Neutrophil (primary cell): ENCODE measurements around the gene SMIM13.
"Not testable (repeated sequence)": the region's sequence is repeated elsewhere in the genome, so short reads cannot be mapped to it uniquely, and the experiment has no call there.

Experiments
- H3K27ac ChIP-seq: fragments of 200-600 bp; sonication (generic); 2 replicates; pipeline ENCODE4 v1.5.1; 2016; ENCODE audit warnings: mild to moderate bottlenecking, moderate library complexity
- H3K27me3 ChIP-seq: fragments of 200-600 bp; sonication (generic); 2 replicates; pipeline ENCODE4 v1.6.0; 2016; ENCODE audit warnings: mild to moderate bottlenecking
- H3K36me3 ChIP-seq: fragments of 200-600 bp; sonication (generic); 2 replicates; pipeline ENCODE4 v1.5.1; 2017
- H3K4me1 ChIP-seq, 2 experiments: fragments of 200-600 bp in 1 of 2; sonication (generic) in 1 of 2; 1 replicate in 1 of 2; 2 replicates in 1 of 2; pipeline versions ENCODE4 v1.5.1 to v1.6.1; 2013 to 2016; ENCODE audit warnings: low read depth in 1 of 2, low read length in 1 of 2, mild to moderate bottlenecking in 1 of 2, moderate library complexity in 1 of 2; ENCODE audit not compliant: control insufficient read depth in 1 of 2, insufficient read depth in 1 of 2
- H3K4me3 ChIP-seq, 2 experiments: fragments of 200-600 bp in 1 of 2; sonication (generic) in 1 of 2; 1 replicate in 1 of 2; 2 replicates in 1 of 2; pipeline ENCODE4 v1.5.1; 2013 to 2016; ENCODE audit warnings: low read depth in 1 of 2, low read length in 1 of 2, mild to moderate bottlenecking in 1 of 2, moderate library complexity in 1 of 2
- H3K9me3 ChIP-seq: fragments of 200-600 bp; sonication (generic); 2 replicates; pipeline ENCODE4 v1.5.1; 2016
- TF ChIP-seq, protein P1 (sequence below): fragments of 200-600 bp; sonication (generic); IDR thresholded peaks from 2 replicates; pipeline ENCODE4 v1.5.1; 2016; ENCODE audit warnings: antibody characterized with exemption

Gene SMIM13

DNA sequence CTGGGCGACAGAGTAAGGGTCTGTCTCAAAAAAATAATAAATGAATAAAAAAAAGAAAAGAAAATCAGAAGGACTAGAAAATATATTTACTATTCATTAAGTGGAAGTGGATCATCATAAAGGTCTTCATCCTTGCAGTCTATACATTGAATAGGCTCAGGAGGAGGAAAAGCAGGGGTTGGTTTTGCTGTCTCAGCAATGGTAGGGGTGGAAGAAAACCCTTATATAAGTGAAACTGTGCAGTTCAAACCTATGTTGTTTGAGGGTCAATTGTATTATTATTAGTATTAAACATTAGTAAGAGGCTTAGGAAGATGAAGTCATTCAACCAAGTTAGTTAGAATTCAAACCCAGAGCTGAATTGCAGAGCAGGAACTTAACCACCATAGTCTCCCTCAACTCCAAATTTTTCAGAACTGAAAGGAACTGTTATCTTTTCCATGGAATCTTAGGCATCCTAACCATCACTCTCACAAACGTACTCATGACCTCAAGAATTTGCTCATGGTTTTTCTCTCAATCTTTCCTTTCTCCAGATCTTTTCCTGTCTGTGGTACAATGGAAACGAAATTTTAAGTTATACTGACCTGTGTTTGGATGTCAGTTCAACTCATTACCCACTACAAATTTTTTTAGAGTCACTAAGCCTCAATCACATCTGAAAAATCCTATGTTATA lies 7.7 kb upstream of the SMIM13 start:
- no peak overlapping the region for H3K4me3 ChIP-seq
- H3K4me1 ChIP-seq, result no peaks in the 10 kb centered on the region
- H3K27ac ChIP-seq, result no peak overlapping the region
- H3K27me3 ChIP-seq, result no peaks in the 10 kb centered on the region
- TF ChIP-seq, protein P1, sequence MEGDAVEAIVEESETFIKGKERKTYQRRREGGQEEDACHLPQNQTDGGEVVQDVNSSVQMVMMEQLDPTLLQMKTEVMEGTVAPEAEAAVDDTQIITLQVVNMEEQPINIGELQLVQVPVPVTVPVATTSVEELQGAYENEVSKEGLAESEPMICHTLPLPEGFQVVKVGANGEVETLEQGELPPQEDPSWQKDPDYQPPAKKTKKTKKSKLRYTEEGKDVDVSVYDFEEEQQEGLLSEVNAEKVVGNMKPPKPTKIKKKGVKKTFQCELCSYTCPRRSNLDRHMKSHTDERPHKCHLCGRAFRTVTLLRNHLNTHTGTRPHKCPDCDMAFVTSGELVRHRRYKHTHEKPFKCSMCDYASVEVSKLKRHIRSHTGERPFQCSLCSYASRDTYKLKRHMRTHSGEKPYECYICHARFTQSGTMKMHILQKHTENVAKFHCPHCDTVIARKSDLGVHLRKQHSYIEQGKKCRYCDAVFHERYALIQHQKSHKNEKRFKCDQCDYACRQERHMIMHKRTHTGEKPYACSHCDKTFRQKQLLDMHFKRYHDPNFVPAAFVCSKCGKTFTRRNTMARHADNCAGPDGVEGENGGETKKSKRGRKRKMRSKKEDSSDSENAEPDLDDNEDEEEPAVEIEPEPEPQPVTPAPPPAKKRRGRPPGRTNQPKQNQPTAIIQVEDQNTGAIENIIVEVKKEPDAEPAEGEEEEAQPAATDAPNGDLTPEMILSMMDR, result no peak
- no peaks in the 10 kb centered on the region for H3K9me3 ChIP-seq
- no peaks in the 10 kb centered on the region for H3K36me3 ChIP-seq

DNA sequence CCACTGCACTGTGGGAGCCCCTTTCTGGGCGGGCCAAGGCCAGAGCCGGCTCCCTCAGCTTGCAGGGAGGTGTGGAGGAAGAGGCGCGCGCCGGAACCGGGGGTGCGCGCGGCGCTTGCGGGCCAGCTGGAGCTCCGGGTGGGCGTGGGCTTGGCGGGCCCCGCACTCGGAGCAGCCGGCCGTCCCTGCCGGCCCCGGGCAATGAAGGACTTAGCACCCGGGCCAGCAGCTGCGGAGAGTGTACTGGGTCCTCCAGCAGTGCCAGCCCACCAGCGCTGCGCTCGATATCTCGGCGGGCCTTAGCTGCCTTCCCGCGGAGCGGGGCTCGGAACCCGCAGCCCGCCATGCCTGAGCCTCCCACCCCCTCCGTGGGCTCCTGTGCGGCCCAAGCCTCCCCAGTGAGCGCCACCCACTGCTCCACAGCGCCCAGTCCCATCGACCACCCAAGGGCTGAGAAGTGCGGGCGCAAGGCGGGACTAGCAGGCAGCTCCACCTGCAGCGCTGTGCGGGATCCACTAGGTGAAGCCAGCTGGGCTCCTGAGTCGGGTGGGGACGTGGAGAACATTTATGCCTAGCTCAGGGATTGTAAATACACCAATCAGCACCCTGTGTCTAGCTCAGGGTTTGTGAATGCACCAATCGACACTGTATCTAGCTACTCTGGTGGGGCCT lies 6.4 kb upstream of the SMIM13 start:
- not testable (repeated sequence) for H3K4me3 ChIP-seq, H3K27me3 ChIP-seq, H3K4me1 ChIP-seq, H3K27ac ChIP-seq, H3K36me3 ChIP-seq, H3K9me3 ChIP-seq

DNA sequence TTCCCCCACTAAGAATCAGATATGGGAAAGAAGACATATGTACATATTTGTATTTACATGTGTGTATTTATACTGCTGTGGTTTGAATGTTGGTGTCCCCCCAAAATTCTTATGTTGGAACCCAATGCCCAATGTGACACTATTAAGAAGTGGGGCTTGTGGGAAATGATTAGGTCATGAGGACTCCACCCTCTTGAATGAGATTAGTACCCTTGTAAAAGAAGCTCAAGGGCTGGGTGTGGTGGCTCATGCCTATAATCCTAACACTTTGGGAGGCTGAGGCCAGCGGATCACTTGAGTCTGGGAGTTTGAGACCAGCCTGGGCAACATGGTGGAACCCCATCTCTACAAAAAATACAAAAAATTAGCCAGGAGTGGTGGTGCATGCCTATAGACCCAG lies 3.9 kb upstream of the SMIM13 start:
- Histone ChIP-seq H3K9me3 (no peaks in the 10 kb centered on the region), H3K36me3 (no peaks in the 10 kb centered on the region), H3K27ac (no peak overlapping the region), H3K4me1 (peaks cover 11 to 14% of the 10 kb centered on the region in 2 experiments), H3K4me3 (no peak overlapping the region), H3K27me3 (no peaks in the 10 kb centered on the region)
- TF ChIP-seq, protein P1, result no peak

DNA sequence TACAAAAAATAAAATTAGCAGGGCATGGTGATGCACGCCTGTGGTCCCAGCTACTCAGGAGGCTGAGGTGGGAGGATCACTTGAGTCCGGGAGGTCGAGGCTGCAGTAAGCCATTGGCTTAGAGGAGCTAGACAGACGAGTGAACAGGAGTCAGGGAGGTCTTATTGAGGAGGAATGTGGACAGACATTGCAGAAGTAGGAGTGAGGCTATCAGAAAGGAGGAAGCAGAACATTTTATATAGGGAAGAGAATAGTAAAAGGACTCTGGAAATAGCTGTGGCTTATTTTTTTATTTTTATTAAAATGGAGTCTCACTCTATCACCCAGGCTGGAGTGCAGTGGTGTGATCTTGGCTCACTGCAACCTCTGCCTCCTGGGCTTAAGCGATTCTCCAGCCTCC lies 2.5 kb upstream of the SMIM13 start:
- not testable (repeated sequence) for H3K4me3 ChIP-seq, H3K27me3 ChIP-seq, H3K27ac ChIP-seq, H3K36me3 ChIP-seq, H3K9me3 ChIP-seq
- peaks cover 14 to 18% of the 10 kb centered on the region in 2 experiments for H3K4me1 ChIP-seq

DNA sequence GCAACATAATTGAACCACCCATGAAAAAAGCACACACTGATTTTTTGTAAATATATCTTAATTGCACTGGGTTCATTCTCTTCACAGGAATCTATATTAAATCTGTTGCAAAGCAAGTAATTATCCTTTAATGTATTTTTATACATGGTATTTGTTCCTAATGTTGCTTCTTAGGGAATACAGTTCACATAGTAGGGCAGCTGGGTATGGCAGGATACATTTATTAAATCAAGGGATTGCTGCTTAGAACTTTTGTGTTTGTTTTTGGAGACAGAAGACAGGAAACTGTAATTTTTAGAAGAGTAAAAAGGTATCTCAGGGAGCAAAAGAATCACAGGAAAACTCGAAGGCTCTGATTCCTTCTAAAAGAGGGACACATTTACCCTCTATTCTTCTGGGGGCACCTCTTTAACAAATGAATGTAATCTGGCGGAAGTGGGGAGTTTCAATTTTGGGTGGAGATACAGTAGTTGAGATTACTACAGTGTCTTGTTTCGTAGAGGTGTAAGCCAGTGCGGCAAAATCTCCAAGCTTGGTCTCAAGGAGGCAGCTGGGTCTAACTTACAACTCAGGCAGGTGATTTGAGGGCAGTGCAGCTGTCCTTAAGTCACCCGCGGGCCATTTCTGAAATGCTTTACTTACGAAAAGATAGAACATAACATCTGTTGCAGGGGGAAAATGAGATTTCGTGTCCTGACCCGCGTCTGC lies 812 bp upstream of the SMIM13 start:
- TF ChIP-seq, protein P1, result no peak
- H3K4me3 ChIP-seq, result peak overlapping the region; percentile 85 to 100
- H3K27ac ChIP-seq, result peak overlapping the region; percentile 84
- no peaks in the 10 kb centered on the region for H3K9me3 ChIP-seq
- H3K36me3 ChIP-seq, result no peaks in the 10 kb centered on the region
- H3K27me3 ChIP-seq, result no peaks in the 10 kb centered on the region
- H3K4me1 ChIP-seq, result peaks cover 14 to 18% of the 10 kb centered on the region in 2 experiments

DNA sequence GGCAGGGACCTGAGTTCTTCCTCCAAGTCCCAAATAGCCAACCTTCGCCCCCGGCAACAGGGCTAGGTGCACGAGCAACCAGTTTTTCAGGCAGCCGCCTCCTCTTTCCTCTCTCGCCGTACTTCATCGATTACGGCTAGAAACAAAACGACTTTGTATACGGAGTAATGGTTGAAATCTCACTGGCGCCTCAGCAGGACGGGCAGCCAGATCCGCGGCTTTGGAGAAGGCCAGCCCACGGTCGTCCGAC lies 333 bp upstream of the SMIM13 start:
- Histone ChIP-seq H3K4me3 (peak overlapping the region; percentile 85 to 100), H3K4me1 (peaks cover 14 to 18% of the 10 kb centered on the region in 2 experiments), H3K27me3 (no peaks in the 10 kb centered on the region), H3K36me3 (no peaks in the 10 kb centered on the region), H3K27ac (peak overlapping the region; percentile 84), H3K9me3 (no peaks in the 10 kb centered on the region)
- TF ChIP-seq, protein P1, result no peak
